NCI-H524 (cell line): Measurements from ENCODE around the gene NARF.
A peak's percentile ranks its signal among the peaks of the same experiment; 100 is the strongest.

Experiments
- DNase-seq, 2 experiments: peaks; one replicate each; lab custom pipeline; 2025; lab: John Stamatoyannopoulos, UW

Gene NARF

GRCh38 chr17:82433560-82434215 is 24.9 kb upstream of the NARF start:
- no peak for DNase-seq

GRCh38 chr17:82434216-82434565 is 24.4 kb upstream of the NARF start:
- DNase-seq, result no peak

GRCh38 chr17:82435103-82435502 is 23.4 kb upstream of the NARF start:
- DNase-seq, result no peak

GRCh38 chr17:82435601-82436583 is 22.6 kb upstream of the NARF start:
- DNase-seq, result no peak

GRCh38 chr17:82436601-82437324 is 21.8 kb upstream of the NARF start:
- no peak for DNase-seq

GRCh38 chr17:82437325-82437668 is 21.2 kb upstream of the NARF start:
- no peak for DNase-seq

- DNase-seq, result no peak
Measured at GRCh38 chr17:82438401-82439193, 19.9 kb upstream of the NARF start.

- no peak for DNase-seq
Measured at GRCh38 chr17:82439194-82439828, 19.2 kb upstream of the NARF start.

- DNase-seq, result no peak
Measured at GRCh38 chr17:82439829-82440365, 18.6 kb upstream of the NARF start.

GRCh38 chr17:82440469-82440981 is 18.0 kb upstream of the NARF start:
- DNase-seq, result no peak

- DNase-seq, result peak in 1 of 2 experiments; percentile 63
Measured at GRCh38 chr17:82440991-82441627, 17.4 kb upstream of the NARF start.

GRCh38 chr17:82441691-82442487 is 16.7 kb upstream of the NARF start:
- DNase-seq, result no peak

GRCh38 chr17:82442643-82443464 is 15.7 kb upstream of the NARF start:
- DNase-seq, result no peak

- DNase-seq, result no peak
Measured at GRCh38 chr17:82443465-82444283, 14.9 kb upstream of the NARF start.

GRCh38 chr17:82444284-82444893 is 14.2 kb upstream of the NARF start:
- DNase-seq, result no peak

- DNase-seq, result no peak
Measured at GRCh38 chr17:82444941-82445521, 13.5 kb upstream of the NARF start.

- no peak for DNase-seq
Measured at GRCh38 chr17:82445542-82445941, 13.0 kb upstream of the NARF start.
